ENCODE data around the gene INPP5A.

DNA sequence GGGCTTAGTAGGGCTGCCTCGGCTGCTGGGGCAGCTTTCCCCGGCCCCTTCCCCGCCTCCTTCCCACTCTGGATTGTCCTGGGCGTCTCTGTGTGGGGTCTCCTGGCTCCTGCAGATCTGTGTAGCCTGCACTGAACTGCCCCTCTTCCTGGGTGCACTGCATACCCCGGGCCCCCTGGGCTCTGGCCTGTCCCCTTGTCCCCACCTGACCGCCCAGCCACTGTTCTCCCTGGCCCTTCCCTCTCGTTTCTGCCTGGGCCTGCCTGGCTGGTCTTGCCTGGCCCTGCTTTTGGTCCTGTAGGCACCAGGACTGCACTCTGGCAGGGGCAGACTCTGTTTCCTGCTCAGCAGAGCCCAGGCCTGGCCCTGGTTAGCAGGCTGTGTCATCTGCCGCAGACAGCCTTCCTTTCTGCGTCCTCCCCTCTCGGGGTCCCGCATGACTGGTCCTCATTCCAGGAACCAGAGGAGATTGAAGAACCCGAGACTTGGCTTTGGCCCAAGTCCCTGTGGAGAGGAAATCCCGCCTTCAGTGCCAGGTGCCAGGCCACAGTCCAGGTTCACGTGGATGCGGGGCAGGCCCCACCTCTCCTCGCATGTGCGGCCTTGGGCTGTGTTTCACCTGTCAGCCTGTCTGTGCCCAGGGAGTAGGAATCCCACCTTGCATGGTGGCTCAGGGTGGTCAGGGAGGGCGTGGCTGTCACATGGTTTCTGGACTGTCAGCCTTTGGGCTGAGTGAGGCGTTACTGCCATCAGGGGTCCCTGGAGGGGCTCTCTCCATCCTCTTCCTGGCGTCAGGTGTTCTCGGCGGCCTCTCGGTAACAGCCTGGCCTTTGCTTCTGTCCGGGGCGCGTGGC lies 9.2 kb downstream of the INPP5A start:
- TF ChIP-seq IRX3 (CRISPR knock-in tag; IDR thresholded peaks at IDR 0.05; ENCODE audit: borderline replicate concordance, low read depth): no peak
- TF ChIP-seq, protein P1, sequence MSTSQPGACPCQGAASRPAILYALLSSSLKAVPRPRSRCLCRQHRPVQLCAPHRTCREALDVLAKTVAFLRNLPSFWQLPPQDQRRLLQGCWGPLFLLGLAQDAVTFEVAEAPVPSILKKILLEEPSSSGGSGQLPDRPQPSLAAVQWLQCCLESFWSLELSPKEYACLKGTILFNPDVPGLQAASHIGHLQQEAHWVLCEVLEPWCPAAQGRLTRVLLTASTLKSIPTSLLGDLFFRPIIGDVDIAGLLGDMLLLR (CRISPR knock-in tag; IDR thresholded peaks at IDR 0.05): no peak
- no peak for TF ChIP-seq YY1 (IDR thresholded peaks at IDR 0.05; ENCODE audit: insufficient read depth, insufficient replicate concordance, low read depth, low read length)
- TF ChIP-seq NFYB (CRISPR knock-in tag; IDR thresholded peaks at IDR 0.05): no peak
- TF ChIP-seq, protein P2, sequence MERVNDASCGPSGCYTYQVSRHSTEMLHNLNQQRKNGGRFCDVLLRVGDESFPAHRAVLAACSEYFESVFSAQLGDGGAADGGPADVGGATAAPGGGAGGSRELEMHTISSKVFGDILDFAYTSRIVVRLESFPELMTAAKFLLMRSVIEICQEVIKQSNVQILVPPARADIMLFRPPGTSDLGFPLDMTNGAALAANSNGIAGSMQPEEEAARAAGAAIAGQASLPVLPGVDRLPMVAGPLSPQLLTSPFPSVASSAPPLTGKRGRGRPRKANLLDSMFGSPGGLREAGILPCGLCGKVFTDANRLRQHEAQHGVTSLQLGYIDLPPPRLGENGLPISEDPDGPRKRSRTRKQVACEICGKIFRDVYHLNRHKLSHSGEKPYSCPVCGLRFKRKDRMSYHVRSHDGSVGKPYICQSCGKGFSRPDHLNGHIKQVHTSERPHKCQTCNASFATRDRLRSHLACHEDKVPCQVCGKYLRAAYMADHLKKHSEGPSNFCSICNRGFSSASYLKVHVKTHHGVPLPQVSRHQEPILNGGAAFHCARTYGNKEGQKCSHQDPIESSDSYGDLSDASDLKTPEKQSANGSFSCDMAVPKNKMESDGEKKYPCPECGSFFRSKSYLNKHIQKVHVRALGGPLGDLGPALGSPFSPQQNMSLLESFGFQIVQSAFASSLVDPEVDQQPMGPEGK (CRISPR knock-in tag; IDR thresholded peaks at IDR 0.05): no peak
- TF ChIP-seq, protein P3, sequence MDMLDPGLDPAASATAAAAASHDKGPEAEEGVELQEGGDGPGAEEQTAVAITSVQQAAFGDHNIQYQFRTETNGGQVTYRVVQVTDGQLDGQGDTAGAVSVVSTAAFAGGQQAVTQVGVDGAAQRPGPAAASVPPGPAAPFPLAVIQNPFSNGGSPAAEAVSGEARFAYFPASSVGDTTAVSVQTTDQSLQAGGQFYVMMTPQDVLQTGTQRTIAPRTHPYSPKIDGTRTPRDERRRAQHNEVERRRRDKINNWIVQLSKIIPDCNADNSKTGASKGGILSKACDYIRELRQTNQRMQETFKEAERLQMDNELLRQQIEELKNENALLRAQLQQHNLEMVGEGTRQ (IDR thresholded peaks at IDR 0.05; ENCODE audit: low read depth, low read length): no peak
- TF ChIP-seq, protein P3 (CRISPR knock-in tag; IDR thresholded peaks at IDR 0.05; ENCODE audit: borderline replicate concordance): no peak
- TF ChIP-seq NFKBIZ (CRISPR knock-in tag; IDR thresholded peaks at IDR 0.05): no peak
- TF ChIP-seq EZH2 (conservative IDR thresholded peaks at IDR 0.05; ENCODE audit: low read depth, low read length): no peak
- TF ChIP-seq ZNF496 (CRISPR knock-in tag; IDR thresholded peaks at IDR 0.05; ENCODE audit: insufficient replicate concordance): no peak
- TF ChIP-seq, protein P4, sequence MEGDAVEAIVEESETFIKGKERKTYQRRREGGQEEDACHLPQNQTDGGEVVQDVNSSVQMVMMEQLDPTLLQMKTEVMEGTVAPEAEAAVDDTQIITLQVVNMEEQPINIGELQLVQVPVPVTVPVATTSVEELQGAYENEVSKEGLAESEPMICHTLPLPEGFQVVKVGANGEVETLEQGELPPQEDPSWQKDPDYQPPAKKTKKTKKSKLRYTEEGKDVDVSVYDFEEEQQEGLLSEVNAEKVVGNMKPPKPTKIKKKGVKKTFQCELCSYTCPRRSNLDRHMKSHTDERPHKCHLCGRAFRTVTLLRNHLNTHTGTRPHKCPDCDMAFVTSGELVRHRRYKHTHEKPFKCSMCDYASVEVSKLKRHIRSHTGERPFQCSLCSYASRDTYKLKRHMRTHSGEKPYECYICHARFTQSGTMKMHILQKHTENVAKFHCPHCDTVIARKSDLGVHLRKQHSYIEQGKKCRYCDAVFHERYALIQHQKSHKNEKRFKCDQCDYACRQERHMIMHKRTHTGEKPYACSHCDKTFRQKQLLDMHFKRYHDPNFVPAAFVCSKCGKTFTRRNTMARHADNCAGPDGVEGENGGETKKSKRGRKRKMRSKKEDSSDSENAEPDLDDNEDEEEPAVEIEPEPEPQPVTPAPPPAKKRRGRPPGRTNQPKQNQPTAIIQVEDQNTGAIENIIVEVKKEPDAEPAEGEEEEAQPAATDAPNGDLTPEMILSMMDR (CRISPR knock-in tag; IDR thresholded peaks at IDR 0.05): no peak
- TF ChIP-seq, protein P5, sequence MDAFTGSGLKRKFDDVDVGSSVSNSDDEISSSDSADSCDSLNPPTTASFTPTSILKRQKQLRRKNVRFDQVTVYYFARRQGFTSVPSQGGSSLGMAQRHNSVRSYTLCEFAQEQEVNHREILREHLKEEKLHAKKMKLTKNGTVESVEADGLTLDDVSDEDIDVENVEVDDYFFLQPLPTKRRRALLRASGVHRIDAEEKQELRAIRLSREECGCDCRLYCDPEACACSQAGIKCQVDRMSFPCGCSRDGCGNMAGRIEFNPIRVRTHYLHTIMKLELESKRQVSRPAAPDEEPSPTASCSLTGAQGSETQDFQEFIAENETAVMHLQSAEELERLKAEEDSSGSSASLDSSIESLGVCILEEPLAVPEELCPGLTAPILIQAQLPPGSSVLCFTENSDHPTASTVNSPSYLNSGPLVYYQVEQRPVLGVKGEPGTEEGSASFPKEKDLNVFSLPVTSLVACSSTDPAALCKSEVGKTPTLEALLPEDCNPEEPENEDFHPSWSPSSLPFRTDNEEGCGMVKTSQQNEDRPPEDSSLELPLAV (CRISPR knock-in tag; conservative IDR thresholded peaks at IDR 0.05; ENCODE audit: low read depth): no peak
- TF ChIP-seq, protein P6, sequence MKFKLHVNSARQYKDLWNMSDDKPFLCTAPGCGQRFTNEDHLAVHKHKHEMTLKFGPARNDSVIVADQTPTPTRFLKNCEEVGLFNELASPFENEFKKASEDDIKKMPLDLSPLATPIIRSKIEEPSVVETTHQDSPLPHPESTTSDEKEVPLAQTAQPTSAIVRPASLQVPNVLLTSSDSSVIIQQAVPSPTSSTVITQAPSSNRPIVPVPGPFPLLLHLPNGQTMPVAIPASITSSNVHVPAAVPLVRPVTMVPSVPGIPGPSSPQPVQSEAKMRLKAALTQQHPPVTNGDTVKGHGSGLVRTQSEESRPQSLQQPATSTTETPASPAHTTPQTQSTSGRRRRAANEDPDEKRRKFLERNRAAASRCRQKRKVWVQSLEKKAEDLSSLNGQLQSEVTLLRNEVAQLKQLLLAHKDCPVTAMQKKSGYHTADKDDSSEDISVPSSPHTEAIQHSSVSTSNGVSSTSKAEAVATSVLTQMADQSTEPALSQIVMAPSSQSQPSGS (CRISPR knock-in tag; IDR thresholded peaks at IDR 0.05): no peak

Data from HepG2 (cell line).